Uterus (tissue), 4 donors: ENCODE data around the gene SLAIN2. TPM values are rescaled to one million over a fixed set of nuclear protein-coding genes. Genes with fewer than 3 reads are reported as not detected.
"Not testable (repeated sequence)": the region's sequence is repeated elsewhere in the genome, so short reads cannot be mapped to it uniquely, and the experiment has no call there.

ENCODE experiments used
- DNase-seq, 2 donors: peaks; one replicate each; pipeline ENCODE4 v3.0.0-alpha.2; 2019 to 2020
- H3K27ac ChIP-seq, 2 donors: fragments of 200-600 bp; sonication (generic); 1 replicate in 1 of 2; 2 replicates in 1 of 2; pipeline ENCODE4 v1.5.1; 2016 to 2018
- H3K27me3 ChIP-seq, 2 donors: fragments of 200-600 bp; sonication (generic); one replicate each; pipeline ENCODE4 v1.5.1; 2018 to 2019; ENCODE audit warnings: control low read depth in 1 of 2
- H3K36me3 ChIP-seq, 2 donors: fragments of 200-600 bp; sonication (generic); one replicate each; pipeline ENCODE4 v1.5.1; 2019; ENCODE audit warnings: control low read depth in 1 of 2
- H3K4me1 ChIP-seq, 2 donors: fragments of 200-600 bp; sonication (generic); one replicate each; pipeline ENCODE4 v1.5.1; 2018 to 2019; ENCODE audit warnings: control low read depth in 1 of 2
- H3K4me3 ChIP-seq, 2 donors: fragments of 200-600 bp; sonication (generic); 1 replicate in 1 of 2; 2 replicates in 1 of 2; pipeline ENCODE4 v1.5.1; 2018 to 2019; ENCODE audit warnings: mild to moderate bottlenecking in 1 of 2
- H3K9me3 ChIP-seq, 2 donors: fragments of 200-600 bp; sonication (generic); one replicate each; pipeline ENCODE4 v1.5.1; 2019; ENCODE audit warnings: control low read depth in 1 of 2
- POLR2A ChIP-seq, 2 donors: fragments of 450-650 bp; IDR thresholded peaks; one replicate each; pipeline ENCODE4 v1.6.1; 2016; ENCODE audit warnings: antibody characterized with exemption in 2 of 2, mild to moderate bottlenecking in 1 of 2, moderate library complexity in 1 of 2
- intact Hi-C: fragments of 100-400 bp; cut with DNase I; formaldehyde crosslinking; loops from one replicate; pipeline ENCODE4 v1.15.1; 2023; ENCODE audit warnings: low total_unique reads
- total RNA-seq, 4 donors: library from RNA; depleted of rRNA in 3 of 4; stranded (reverse); fragments of >200 nt in 3 of 4; gene quantifications; one replicate each; pipeline versions ENCODE4 v1.1.0 to v1.2.4, GENCODE V29; 2014 to 2023
- TF ChIP-seq, protein P1 (sequence below), 4 experiments: fragments of 200-600 bp in 2 of 4; fragments of 450-650 bp in 2 of 4; sonication (generic) in 2 of 4; IDR thresholded peaks; one replicate each; pipeline ENCODE4 v1.5.1; 2016 to 2019; ENCODE audit warnings: antibody characterized with exemption in 4 of 4, mild to moderate bottlenecking in 2 of 4, moderate library complexity in 1 of 4
- donor health status: DM: yes; HTN: yes; CAD: no.

SLAIN2 gene
- 100 to 1,000 TPM in 1 of 4 donors, 10 to 100 TPM in 3; 20.0 to 120 (median 62.0) TPM for total RNA-seq

DNA sequence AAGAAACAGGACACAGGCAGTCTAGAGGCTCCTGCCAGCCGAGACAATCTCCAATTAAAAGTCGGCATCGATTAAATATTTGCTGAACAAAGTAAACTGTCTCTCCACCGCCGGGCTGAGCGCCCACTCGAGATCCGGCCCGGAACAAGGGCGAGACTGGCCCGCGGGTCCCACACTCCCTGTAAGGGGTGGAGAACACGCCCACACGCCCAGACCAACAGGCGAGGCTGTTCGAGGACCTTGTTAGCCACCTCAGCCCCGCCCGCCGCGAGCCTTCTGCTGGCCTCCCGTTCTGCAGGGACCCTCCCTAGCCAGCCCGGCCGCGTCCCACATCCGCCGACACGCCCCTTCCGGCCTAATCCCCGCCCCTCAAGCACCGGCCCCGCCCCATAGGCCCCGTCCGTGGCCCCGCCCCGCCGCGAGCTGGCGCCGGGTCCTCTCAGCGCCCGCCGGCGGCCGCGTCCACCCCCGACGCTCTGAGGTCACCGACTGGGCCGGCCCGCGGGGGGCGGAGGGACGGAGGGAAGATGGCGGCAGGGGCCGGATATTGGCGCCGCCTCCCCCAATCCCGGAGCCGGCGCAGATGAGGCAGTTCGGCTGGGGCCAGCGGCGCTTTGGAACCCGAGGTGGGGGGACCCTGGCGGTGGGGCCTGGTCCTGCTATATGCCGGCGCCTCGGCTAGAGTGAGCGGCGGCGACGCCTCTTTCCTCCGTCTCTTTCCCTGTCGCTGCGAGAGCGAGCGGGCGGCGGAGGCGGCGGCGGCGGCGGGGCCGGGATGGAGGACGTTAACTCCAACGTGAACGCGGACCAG is at the start of gene SLAIN2:
TSS of gene SLAIN2 (plus strand) at position 565 of the 811 bp plus-strand sequence. CDS start at position 776, 211 bp downstream.
- peak; percentile 99 for DNase-seq

DNA sequence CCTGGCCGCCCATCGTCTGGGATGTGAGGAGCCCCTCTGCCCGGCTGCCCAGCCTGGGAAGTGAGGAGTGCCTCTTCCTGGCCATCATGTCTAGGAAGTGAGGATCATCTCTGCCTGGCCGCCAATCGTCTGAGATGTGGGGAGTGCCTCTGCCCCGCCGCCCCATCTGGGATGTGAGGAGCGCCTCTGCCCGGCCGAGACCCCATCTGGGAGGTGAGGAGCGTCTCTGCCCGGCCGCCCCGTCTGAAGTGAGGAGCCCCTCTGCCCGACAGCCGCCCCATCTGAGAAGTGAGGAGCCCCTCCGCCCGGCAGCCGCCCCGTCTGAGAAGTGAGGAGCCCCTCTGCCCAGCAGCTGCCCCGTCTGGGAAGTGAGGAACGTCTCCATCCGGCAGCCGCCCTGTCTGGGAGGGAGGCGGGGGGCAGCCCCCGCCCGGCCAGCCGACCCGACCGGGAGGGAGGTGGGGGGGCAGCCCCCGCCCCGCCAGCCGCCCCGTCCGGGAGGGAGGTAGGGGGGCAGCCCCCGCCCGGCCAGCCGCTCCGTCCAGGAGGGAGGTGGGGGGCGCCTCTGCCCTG is 49.0 kb upstream of the SLAIN2 start:
- DNase-seq, H3K4me1 ChIP-seq, H3K27ac ChIP-seq, H3K9me3 ChIP-seq, intact Hi-C loops, H3K4me3 ChIP-seq, H3K36me3 ChIP-seq, H3K27me3 ChIP-seq: not testable (repeated sequence)

More for the DNA sequence above, at the start of gene SLAIN2:
- H3K36me3 ChIP-seq = no peaks in the 10 kb centered on the region
- no peaks in the 10 kb centered on the region for H3K9me3 ChIP-seq
- intact Hi-C loops = no loop called here
- peak within 1 kb of the TSS; percentile 75 to 94 for H3K4me3 ChIP-seq
- H3K27ac ChIP-seq = peak within 1 kb of the TSS; percentile 97 to 99
- no peaks in the 10 kb centered on the region for H3K4me1 ChIP-seq
- H3K27me3 ChIP-seq = no peaks in the 10 kb centered on the region
- TF ChIP-seq POLR2A (IDR thresholded peaks at IDR 0.05) = peak; percentile 57 to 81
- TF ChIP-seq, protein P1, sequence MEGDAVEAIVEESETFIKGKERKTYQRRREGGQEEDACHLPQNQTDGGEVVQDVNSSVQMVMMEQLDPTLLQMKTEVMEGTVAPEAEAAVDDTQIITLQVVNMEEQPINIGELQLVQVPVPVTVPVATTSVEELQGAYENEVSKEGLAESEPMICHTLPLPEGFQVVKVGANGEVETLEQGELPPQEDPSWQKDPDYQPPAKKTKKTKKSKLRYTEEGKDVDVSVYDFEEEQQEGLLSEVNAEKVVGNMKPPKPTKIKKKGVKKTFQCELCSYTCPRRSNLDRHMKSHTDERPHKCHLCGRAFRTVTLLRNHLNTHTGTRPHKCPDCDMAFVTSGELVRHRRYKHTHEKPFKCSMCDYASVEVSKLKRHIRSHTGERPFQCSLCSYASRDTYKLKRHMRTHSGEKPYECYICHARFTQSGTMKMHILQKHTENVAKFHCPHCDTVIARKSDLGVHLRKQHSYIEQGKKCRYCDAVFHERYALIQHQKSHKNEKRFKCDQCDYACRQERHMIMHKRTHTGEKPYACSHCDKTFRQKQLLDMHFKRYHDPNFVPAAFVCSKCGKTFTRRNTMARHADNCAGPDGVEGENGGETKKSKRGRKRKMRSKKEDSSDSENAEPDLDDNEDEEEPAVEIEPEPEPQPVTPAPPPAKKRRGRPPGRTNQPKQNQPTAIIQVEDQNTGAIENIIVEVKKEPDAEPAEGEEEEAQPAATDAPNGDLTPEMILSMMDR (IDR thresholded peaks at IDR 0.05) = peak in 3 of 4 experiments; percentile 24 to 62 (median 47)

DNA sequence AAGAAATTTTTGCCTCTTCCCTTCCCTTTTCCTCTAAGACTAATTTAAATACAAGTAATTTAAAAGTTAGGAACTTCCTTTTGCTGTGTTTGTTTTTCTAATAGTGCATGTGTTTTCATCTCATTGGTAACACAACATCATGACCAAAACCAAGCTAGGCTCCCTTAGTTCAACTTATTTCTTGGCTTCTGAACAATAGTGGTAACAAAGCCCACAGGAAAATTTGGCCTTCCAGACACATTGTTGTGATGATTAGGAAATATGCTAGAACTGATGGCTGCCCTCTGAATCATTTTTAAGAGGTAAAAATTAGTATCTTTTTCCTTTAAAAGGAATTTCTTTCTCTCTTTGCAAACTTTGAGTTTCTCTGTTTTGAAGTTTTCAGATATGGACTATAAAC is 46.2 kb upstream of the SLAIN2 start:
- intact Hi-C loops = no loop called here
- no peaks in the 10 kb centered on the region for H3K4me1 ChIP-seq
- H3K36me3 ChIP-seq = no peaks in the 10 kb centered on the region
- no peaks in the 10 kb centered on the region for H3K9me3 ChIP-seq
- no peaks in the 10 kb centered on the region for H3K27me3 ChIP-seq
- TF ChIP-seq, protein P1 (IDR thresholded peaks at IDR 0.05) = no peak
- TF ChIP-seq POLR2A (IDR thresholded peaks at IDR 0.05) = no peak
- H3K4me3 ChIP-seq = no peak overlapping the region
- no peak overlapping the region for H3K27ac ChIP-seq
- no peak for DNase-seq

DNA sequence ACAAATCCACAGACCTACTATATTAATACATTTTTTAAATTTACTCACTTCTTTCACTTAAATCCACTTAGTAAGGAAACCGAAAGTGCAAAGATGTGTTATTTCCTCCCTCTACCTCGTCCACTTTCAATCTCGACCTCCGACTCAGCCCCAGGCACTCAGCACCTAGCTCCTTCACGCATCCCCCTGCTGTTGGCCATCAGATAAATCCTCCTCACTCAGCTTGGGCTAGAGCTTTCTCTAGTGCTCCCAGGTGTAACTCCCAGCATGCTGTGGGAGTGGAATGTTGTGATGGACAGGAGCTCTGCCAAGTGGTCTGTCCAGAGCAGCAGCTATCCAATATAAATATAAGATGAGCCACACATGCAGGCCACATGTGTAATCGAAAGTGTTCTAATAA is 45.0 kb upstream of the SLAIN2 start:
- Histone ChIP-seq H3K4me3 (no peak overlapping the region), H3K36me3 (no peaks in the 10 kb centered on the region), H3K9me3 (no peaks in the 10 kb centered on the region), H3K27me3 (no peaks in the 10 kb centered on the region), H3K4me1 (no peaks in the 10 kb centered on the region), H3K27ac (no peak overlapping the region)
- intact Hi-C loops = no loop called here
- DNase-seq = no peak
- TF ChIP-seq POLR2A (IDR thresholded peaks at IDR 0.05) = no peak
- TF ChIP-seq, protein P1 (IDR thresholded peaks at IDR 0.05) = no peak

DNA sequence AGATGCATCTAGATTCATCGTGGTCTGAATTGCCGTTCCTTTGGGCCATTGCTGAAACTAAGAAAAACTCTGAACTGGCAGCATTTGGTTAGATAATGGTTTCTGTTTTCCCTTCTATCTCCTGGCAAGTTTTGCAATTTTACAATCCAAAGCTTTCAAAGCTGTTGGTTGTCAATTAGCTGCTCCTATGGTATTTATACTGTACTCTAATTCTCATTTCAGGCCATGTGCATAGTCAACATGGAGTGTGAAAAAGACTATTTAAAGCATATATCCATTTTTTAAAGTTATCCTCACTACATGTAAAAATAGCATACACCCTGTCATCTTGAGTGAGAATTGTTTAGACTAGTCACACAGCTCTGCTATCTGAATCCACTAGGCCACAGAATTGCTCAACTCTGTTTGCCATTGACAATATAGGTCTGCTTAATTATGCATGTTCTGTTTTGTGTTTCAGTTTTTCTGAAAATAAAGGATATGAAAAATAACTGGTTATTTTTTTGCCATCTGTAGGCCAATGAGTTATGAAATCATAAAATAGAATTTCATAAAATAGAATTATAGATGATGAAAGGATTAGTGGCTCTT is 44.0 kb upstream of the SLAIN2 start:
- TF ChIP-seq, protein P1 (IDR thresholded peaks at IDR 0.05) = no peak
- TF ChIP-seq POLR2A (IDR thresholded peaks at IDR 0.05) = no peak
- H3K27me3 ChIP-seq = no peaks in the 10 kb centered on the region
- no peaks in the 10 kb centered on the region for H3K4me1 ChIP-seq

More for the DNA sequence above, 44.0 kb upstream of the SLAIN2 start:
- no peaks in the 10 kb centered on the region for H3K9me3 ChIP-seq
- intact Hi-C loops = no loop called here
- H3K27ac ChIP-seq = no peak overlapping the region
- no peak for DNase-seq
- no peaks in the 10 kb centered on the region for H3K36me3 ChIP-seq
- H3K4me3 ChIP-seq = no peak overlapping the region
